GM12891 (cell line): ENCODE measurements around the gene HOXB9.

Experiments
- DNase-seq: peaks from one replicate; pipeline ENCODE4 v3.0.0; 2011; ENCODE audit warnings: low spot score; ENCODE audit not compliant: insufficient read length
- FAIRE-seq: peaks from 2 replicates; lab custom pipeline; 2011; peaks lifted over from hg19 to GRCh38; lab: Jason Lieb, UNC
- PAX5 ChIP-seq: IDR thresholded peaks from 2 replicates; pipeline ENCODE4 v1.6.1; 2011; ENCODE audit warnings: low read length, moderate library complexity, mild to moderate bottlenecking; ENCODE audit not compliant: insufficient read depth, severe bottlenecking
- POLR2A ChIP-seq: IDR thresholded peaks from 2 replicates; pipeline ENCODE4 v1.6.1; 2011; ENCODE audit warnings: low read depth, low read length, control low read depth
- POLR2AphosphoS5 ChIP-seq: IDR thresholded peaks from 2 replicates; pipeline ENCODE4 v1.6.1; 2011; ENCODE audit warnings: low read depth, low read length, control low read depth
- POU2F2 ChIP-seq: IDR thresholded peaks from 2 replicates; pipeline ENCODE4 v1.6.1; 2011; ENCODE audit warnings: low read depth, mild to moderate bottlenecking, control low read depth, low read length, moderate library complexity
- SPI1 ChIP-seq: IDR thresholded peaks from 2 replicates; pipeline ENCODE4 v1.6.1; 2011; ENCODE audit warnings: low read depth, low read length, control low read depth
- TAF1 ChIP-seq: IDR thresholded peaks from 2 replicates; pipeline ENCODE4 v1.6.1; 2011; ENCODE audit warnings: low read depth, low read length, control low read depth

The HOXB9 gene

GRCh38 chr17:48592577-48592976 is 33.6 kb downstream of the HOXB9 start:
- FAIRE-seq (peak; percentile 50), DNase-seq (no peak)
- no peak for TF ChIP-seq PAX5
- no peak for TF ChIP-seq SPI1
- no peak for TF ChIP-seq POU2F2
- no peak for TF ChIP-seq POLR2A
- TF ChIP-seq POLR2AphosphoS5 = no peak
- no peak for TF ChIP-seq TAF1

GRCh38 chr17:48592057-48592514 is 34.1 kb downstream of the HOXB9 start:
- DNase-seq (no peak), FAIRE-seq (peak; percentile 61)
- TF ChIP-seq POLR2A = no peak
- TF ChIP-seq PAX5 = no peak
- TF ChIP-seq SPI1 = no peak
- TF ChIP-seq POU2F2 = no peak
- TF ChIP-seq POLR2AphosphoS5 = no peak

- no peak for TF ChIP-seq POU2F2
- no peak for TF ChIP-seq POLR2A
- TF ChIP-seq SPI1 = no peak
- TF ChIP-seq TAF1 = no peak
- no peak for TF ChIP-seq PAX5
- no peak for TF ChIP-seq POLR2AphosphoS5
- DNase-seq = no peak
- FAIRE-seq = no peak
Observed at GRCh38 chr17:48591255-48592056, 34.7 kb downstream of the HOXB9 start.

- FAIRE-seq (no peak), DNase-seq (no peak)
- TF ChIP-seq SPI1 = no peak
- no peak for TF ChIP-seq TAF1
- TF ChIP-seq PAX5 = no peak
- no peak for TF ChIP-seq POLR2AphosphoS5
- no peak for TF ChIP-seq POLR2A
- no peak for TF ChIP-seq POU2F2
Observed at GRCh38 chr17:48590607-48591161, 35.5 kb downstream of the HOXB9 start.

- no peak for TF ChIP-seq POU2F2
- no peak for TF ChIP-seq SPI1
- no peak for TF ChIP-seq PAX5
- no peak for TF ChIP-seq POLR2AphosphoS5
- no peak for TF ChIP-seq TAF1
- no peak for TF ChIP-seq POLR2A
- peak; percentile 9 for FAIRE-seq
- DNase-seq = no peak
Observed at GRCh38 chr17:48589831-48590606, 36.1 kb downstream of the HOXB9 start, which contains the start of gene HOXB3. TSS of gene HOXB3 (minus strand) at chr17:48590241. CDS start at chr17:48552474, 37,767 bp downstream.

- FAIRE-seq (peak; percentile 45), DNase-seq (no peak)
- TF ChIP-seq PAX5 (no peak), POLR2A (no peak), SPI1 (no peak), TAF1 (no peak), POLR2AphosphoS5 (no peak), POU2F2 (no peak)
Observed at GRCh38 chr17:48589060-48589830, 36.9 kb downstream of the HOXB9 start.

- no peak for FAIRE-seq
- TF ChIP-seq PAX5 (no peak), POU2F2 (no peak), POLR2AphosphoS5 (no peak), SPI1 (no peak), POLR2A (no peak), TAF1 (no peak)
- DNase-seq = no peak
Observed at GRCh38 chr17:48588528-48588927, 37.6 kb downstream of the HOXB9 start.

- DNase-seq (no peak), FAIRE-seq (no peak)
- TF ChIP-seq POLR2AphosphoS5 = no peak
- TF ChIP-seq PAX5 = no peak
- TF ChIP-seq SPI1 = no peak
- no peak for TF ChIP-seq POLR2A
- TF ChIP-seq POU2F2 = no peak
- no peak for TF ChIP-seq TAF1
Observed at GRCh38 chr17:48588074-48588415, 38.1 kb downstream of the HOXB9 start.
